GM19467 (cell line): Measurements from ENCODE around the gene SUGCT.

Experiments
- ATAC-seq: cut with Tn5 transposase; IDR thresholded peaks from one replicate; pipeline ENCODE4 v1.9.1; 2021; ENCODE audit warnings: mild to moderate bottlenecking, moderate library complexity; ENCODE audit not compliant: unreplicated experiment

Gene SUGCT

GRCh38 chr7:40843338-40843985, 708.7 kb downstream of the SUGCT start:
- ATAC-seq = no peak

- ATAC-seq = no peak
Observed at GRCh38 chr7:40845943-40846342, 711.1 kb downstream of the SUGCT start.

- ATAC-seq = no peak
Observed at GRCh38 chr7:40847921-40848320, 713.1 kb downstream of the SUGCT start.

GRCh38 chr7:40848541-40849221, 713.9 kb downstream of the SUGCT start:
- no peak for ATAC-seq

DNA sequence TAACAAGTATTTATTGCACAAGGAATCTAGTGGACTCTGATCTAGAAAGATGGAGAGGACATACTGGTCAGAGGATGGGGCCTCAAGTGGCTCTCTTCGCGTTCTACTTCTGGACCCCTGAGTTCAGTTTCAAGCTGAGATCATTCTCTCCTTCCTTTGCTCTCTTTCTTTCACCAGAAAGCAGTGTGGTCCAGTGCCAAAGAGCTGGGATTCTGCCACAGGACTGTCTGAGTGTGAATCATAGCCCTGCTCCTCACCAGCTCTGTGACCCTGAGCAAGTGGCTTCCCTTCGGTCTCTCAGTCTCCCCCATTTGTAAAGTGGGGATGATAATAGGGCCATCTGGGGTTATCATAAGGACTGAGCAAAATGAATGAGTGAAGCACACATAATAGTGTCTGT, 715.2 kb downstream of the SUGCT start:
- ATAC-seq = no peak

GRCh38 chr7:40851001-40851400, 716.2 kb downstream of the SUGCT start:
- no peak for ATAC-seq

DNA sequence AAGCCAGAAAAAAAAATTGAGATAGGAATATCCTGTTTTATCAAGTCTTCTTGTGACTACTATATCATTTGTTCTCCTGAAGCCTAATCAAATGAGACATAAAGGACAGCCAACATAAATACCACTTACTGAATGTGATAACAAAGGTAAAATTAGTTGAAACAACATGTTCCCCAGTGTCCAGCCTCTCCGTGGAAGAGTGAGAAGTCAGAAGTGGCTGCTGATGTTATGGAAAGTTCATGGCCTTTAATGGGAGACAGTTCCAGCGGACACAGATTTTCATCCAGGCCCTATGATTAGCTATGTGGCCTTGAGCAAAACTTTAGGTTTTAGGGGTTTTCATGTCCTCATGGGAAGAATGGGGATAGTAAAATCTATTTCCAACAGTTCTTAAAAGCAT, 724.3 kb downstream of the SUGCT start:
- no peak for ATAC-seq

DNA sequence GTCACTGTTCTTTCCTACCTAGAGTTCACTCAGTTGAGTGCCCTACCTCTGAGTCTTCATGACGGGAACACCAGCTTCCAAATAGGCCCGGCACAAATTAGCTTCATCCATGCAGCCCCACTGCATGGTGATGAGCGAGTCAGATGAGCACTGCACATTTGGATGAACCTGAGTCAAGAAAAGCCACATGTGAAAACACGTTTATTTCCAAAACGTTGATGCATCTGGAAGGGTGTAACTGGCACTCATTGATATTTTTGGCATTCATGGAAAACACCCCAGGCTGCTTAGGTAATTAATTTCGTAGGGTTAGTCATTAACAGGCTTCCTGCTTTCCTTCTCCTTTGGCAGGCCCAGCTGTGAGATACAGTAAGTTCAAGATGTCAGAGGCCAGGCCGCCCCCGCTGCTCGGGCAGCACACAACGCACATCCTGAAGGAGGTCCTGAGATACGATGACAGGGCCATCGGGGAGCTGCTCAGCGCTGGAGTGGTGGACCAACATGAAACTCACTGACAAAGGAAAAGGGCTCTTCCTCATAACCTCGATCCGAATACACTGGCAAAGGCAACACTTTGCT, 725.2 kb downstream of the SUGCT start:
- no peak for ATAC-seq

DNA sequence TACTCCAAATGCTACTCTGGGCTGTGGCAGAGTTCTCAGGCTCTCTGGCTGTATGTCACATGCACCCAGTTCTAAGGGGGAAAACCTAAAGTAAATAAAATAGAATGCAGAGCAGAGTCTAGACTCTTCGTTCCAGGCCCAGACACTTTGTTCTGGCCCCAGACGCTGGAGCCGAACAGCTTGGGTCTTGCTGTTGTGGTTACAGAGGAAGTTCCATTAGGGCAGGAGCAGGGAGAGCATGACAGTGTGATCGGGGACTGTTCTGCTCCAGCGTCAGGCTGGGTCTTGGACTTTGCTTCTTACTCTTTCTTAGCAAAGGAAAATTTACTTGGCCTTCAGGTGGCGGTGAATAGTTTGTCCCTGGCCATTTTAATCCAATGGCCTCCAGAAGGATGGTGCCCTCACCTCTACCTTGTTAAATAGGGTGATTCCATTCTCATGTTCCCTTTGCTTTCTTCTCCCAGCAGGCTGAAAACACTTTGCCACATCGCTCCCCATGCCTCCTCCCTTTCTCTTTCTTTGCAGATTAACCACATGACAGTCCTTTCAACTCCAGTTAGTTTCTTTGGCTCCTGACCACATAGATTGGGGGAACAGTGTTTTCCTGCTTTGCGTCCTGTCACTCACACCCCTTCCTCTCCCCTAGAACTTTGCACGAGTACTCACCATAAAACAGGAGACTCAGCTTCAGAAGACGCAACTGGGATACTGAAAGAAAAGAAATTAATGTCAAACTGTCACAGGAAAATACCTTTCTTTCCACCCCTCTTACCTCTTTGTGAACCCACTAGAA, 730.8 kb downstream of the SUGCT start:
- no peak for ATAC-seq

DNA sequence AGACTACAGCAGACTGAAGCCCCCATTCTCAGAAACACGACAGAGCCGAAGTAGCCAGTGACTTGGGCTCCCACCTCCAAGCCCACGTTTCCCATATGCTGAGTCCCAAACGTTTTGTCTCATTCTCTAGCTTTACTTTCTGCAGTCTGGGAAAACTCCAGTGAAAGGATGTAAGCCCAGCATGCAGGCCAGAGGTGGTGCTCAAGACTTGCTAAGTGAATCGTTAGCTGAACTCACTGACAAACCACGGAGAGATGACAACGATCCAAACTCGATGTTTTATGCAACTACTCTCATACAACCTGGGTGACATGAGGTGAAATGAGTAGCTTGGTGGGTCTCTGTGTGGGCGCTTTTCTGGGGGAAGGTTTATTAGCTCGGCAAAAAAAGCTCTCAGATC, 731.8 kb downstream of the SUGCT start:
- ATAC-seq = no peak

- ATAC-seq = no peak
Observed at GRCh38 chr7:40870108-40870507, 735.3 kb downstream of the SUGCT start.

DNA sequence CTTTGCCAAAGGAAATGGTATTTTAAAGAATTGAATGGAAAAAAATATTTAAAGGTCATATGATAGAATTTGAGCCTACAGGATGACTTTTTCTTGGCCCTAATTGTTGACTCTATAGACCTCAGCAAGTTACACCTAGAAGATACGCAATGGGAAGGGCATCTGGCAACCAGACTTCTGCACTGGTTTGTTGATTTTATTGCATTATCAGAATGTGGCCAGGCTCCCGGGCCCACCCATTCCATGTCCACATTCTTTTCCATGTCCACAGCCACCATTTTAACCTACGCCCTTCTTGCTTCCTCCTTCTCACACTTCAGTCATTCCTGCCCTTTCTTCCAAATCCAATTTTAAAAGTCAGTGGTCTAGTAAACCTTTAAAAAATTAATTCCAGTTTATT, 738.4 kb downstream of the SUGCT start:
- ATAC-seq = no peak

GRCh38 chr7:40874756-40875155, 740.0 kb downstream of the SUGCT start:
- no peak for ATAC-seq

- no peak for ATAC-seq
Observed at GRCh38 chr7:40876601-40877000, 741.8 kb downstream of the SUGCT start.

DNA sequence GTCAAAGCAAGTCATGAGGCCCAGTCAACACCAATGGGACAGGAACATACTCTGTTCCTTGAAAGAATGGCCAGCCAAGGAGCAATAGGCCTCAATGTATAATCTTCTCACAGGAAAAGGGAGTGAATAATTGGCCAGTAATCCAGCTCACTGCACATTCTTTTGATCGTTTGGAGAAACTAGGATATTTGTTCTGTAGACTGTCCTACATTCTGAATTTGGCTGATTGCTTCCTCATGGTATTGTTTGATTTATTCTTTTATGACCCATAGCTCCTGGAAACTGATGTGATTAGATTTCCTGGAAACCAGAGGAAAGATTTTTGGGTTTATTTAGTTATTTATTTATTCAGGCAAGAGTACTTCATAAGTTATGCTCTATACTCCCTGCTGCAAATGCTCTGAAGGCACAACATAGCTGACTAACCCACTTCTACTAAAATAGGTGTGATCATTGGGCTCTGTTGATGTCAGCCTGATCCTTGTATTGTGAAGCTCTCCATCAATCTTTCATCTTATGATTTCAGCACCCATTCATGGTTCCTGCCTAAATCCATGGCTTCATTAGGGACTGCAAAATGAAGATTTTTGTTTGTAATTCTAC, 745.2 kb downstream of the SUGCT start:
- no peak for ATAC-seq

DNA sequence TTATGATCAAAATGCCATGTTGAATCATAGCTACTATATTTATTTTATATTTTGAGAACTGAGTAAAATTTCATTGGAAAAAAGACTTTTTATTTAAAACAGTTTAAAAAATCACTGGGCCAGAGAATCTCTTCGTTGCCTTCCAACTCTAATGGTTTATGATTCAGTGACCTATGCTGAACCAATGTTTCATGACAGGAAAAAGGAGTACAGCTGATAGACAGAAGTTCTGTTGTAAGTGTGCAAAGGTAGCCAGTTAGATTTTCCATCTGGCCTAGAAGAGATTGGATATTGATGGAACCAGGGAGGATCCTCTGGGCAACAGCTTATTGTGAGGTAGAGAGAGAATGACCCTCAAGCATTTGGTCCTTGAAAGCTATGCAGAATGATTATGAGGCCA, 745.8 kb downstream of the SUGCT start:
- ATAC-seq = no peak

- ATAC-seq = no peak
Observed at GRCh38 chr7:40881405-40881926, 746.7 kb downstream of the SUGCT start.

- ATAC-seq = no peak
Observed at GRCh38 chr7:40882071-40882658, 747.4 kb downstream of the SUGCT start.

GRCh38 chr7:40883826-40884225, 749.0 kb downstream of the SUGCT start:
- ATAC-seq = no peak

- no peak for ATAC-seq
Observed at GRCh38 chr7:40884241-40884640, 749.4 kb downstream of the SUGCT start.

GRCh38 chr7:40885503-40885902, 750.7 kb downstream of the SUGCT start:
- ATAC-seq = no peak
